GM12891 (cell line): ENCODE data around the gene HLA-G.

ENCODE experiments used
- DNase-seq: peaks from one replicate; pipeline ENCODE4 v3.0.0; 2011; ENCODE audit warnings: low spot score; ENCODE audit not compliant: insufficient read length
- FAIRE-seq: peaks from 2 replicates; lab custom pipeline; 2011; peaks lifted over from hg19 to GRCh38; lab: Jason Lieb, UNC
- PAX5 ChIP-seq: IDR thresholded peaks from 2 replicates; pipeline ENCODE4 v1.6.1; 2011; ENCODE audit warnings: low read length, moderate library complexity, mild to moderate bottlenecking; ENCODE audit not compliant: insufficient read depth, severe bottlenecking
- POLR2A ChIP-seq: IDR thresholded peaks from 2 replicates; pipeline ENCODE4 v1.6.1; 2011; ENCODE audit warnings: low read depth, low read length, control low read depth
- POLR2AphosphoS5 ChIP-seq: IDR thresholded peaks from 2 replicates; pipeline ENCODE4 v1.6.1; 2011; ENCODE audit warnings: low read depth, low read length, control low read depth
- POU2F2 ChIP-seq: IDR thresholded peaks from 2 replicates; pipeline ENCODE4 v1.6.1; 2011; ENCODE audit warnings: low read depth, mild to moderate bottlenecking, control low read depth, low read length, moderate library complexity
- SPI1 ChIP-seq: IDR thresholded peaks from 2 replicates; pipeline ENCODE4 v1.6.1; 2011; ENCODE audit warnings: low read depth, low read length, control low read depth
- TAF1 ChIP-seq: IDR thresholded peaks from 2 replicates; pipeline ENCODE4 v1.6.1; 2011; ENCODE audit warnings: low read depth, low read length, control low read depth

The HLA-G gene

DNA sequence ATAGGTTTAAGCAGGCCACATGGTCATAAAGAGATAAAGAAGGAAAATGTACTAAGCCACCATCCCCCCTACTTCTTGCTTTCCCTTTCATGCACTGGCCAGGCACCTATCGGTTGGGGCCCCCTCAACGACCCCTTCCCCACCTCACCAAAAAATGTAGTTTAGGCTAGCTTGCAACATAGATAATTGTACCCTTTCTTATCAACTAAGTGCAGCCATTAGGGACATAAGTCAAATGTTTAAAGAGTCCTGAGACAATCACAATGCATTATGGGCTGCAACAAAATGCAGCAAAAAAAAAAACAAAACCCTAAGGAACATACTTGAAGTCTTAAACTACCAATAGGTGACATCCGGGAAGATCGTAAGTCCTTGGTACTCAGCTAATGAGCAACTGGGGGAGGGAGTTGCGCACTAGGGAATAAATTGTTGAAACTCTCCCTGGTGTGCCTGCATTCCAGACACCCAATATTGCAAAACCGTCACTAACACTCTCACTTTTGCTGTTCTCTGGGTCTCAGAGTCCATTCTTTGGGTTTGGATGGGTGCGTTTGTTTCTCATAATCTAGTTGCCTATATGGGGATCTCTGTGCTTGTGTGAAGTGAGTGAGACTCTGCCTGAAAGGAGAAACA lies 12.4 kb upstream of the HLA-G start:
- FAIRE-seq (no peak), DNase-seq (no peak)
- TF ChIP-seq PAX5 (no peak), POLR2AphosphoS5 (no peak), POU2F2 (no peak), TAF1 (no peak), SPI1 (no peak), POLR2A (no peak)

DNA sequence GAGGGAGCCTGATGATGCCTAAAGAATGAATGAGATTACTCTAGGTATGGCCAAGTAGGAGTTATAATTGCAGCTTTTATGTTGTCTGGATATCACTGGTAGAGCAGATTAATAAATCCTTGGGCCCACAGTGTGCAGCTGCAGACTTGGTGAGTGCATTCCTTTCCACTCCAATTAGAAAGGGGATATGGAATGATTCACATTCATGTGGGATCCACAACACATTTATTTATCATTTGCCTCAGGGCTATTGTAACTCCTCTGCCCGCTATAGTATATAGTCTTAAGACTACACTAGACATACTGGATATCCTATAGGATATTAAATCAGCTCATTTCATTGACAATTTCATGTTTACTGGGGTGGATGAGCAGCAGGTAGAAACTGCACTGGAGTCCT lies 11.6 kb upstream of the HLA-G start:
- no peak for TF ChIP-seq SPI1
- TF ChIP-seq POU2F2 = no peak
- TF ChIP-seq POLR2AphosphoS5 = no peak
- TF ChIP-seq PAX5 = no peak
- no peak for TF ChIP-seq TAF1
- TF ChIP-seq POLR2A = no peak
- FAIRE-seq = no peak
- no peak for DNase-seq

DNA sequence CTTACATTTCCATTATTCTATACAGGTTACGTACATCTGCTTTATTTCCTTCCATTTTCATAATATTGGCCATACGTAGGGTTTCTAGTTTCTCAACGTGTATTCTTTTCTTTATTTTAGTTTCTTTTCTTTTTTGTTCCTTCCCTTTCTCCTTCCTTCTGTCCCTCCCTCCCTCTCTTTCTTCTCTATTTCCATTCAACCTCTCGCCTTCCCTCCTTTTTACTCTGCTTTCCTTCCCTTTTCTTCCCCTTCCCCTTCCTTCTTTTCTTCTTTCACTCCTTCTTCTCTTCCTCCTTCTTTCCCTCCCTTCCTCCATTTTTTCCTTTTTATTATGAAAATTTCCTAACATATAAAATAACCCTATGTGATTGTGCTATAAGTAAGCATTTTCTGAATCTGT lies 8.7 kb upstream of the HLA-G start:
- DNase-seq (no peak), FAIRE-seq (no peak)
- no peak for TF ChIP-seq TAF1
- TF ChIP-seq POLR2A = no peak
- no peak for TF ChIP-seq POLR2AphosphoS5
- TF ChIP-seq POU2F2 = no peak
- TF ChIP-seq PAX5 = no peak
- no peak for TF ChIP-seq SPI1

DNA sequence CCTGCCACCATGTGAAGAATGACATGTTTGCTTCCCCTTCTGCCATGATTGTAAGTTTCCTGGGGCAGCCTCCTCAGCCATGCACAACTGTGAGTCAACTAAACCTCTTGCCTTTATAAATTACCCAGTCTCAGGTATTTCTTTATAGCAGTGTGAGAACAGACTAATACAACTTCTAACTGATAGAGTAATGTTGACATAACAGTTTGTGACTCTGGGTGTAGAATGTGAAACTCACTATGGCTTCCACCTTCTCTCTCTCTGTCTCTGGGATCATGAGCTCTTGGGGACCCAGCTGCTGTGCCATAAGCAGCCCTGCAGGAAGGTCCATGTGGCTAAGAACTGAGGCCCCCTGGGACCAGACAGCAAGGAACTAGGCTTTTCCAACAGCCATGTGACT lies 3.5 kb upstream of the HLA-G start:
- no peak for FAIRE-seq
- TF ChIP-seq SPI1 (no peak), POU2F2 (no peak), POLR2A (no peak), POLR2AphosphoS5 (no peak), PAX5 (no peak), TAF1 (no peak)

DNA sequence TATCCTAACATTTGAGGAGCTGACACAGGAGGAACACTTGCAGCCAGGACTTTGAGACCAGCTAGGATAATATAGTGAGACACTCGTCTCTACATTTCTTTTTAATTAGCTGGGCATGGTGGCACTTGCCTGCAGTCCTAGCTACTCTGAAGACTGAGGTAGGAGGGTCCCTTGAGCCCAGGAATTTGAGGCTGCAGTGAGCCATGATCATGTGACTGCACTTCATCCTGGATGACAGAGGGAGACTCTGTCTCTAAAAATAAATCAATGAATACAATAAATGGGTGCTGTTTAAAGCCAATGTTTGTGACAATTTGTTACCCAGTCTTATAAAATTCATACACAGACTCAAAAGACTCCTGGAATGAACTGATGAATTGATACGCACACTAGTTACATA lies 1.8 kb upstream of the HLA-G start:
- no peak for TF ChIP-seq SPI1
- TF ChIP-seq POLR2AphosphoS5 = no peak
- no peak for TF ChIP-seq TAF1
- no peak for TF ChIP-seq POU2F2
- TF ChIP-seq POLR2A = no peak
- TF ChIP-seq PAX5 = no peak
- FAIRE-seq (no peak), DNase-seq (no peak)

More for the DNA sequence above, 3.5 kb upstream of the HLA-G start:
- DNase-seq = no peak

DNA sequence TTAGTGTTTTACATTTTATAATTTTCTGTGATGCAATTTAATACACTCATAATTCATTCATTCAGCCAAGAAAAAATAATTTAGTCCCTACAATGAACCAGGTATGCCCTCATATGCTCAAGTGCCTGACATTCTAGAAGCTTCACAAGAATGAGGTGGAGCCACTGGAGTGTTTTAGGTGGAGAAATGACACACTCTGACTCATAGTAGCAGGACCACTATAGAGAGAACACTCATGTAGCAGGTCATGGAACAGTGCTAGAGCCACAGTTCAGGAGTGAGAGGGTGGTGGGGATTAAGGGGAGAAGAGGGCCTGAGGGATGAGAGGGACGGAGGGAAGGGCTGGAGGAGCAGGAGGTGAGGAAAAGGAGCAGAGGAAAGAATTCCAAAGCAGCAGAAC lies 1.4 kb upstream of the HLA-G start:
- DNase-seq (no peak), FAIRE-seq (no peak)
- TF ChIP-seq POU2F2 (no peak), POLR2AphosphoS5 (no peak), TAF1 (no peak), POLR2A (no peak), SPI1 (no peak), PAX5 (no peak)

DNA sequence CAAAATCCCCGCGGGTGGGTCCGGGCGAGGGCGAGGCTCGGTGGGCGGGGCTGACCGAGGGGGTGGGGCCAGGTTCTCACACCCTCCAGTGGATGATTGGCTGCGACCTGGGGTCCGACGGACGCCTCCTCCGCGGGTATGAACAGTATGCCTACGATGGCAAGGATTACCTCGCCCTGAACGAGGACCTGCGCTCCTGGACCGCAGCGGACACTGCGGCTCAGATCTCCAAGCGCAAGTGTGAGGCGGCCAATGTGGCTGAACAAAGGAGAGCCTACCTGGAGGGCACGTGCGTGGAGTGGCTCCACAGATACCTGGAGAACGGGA lies 809 bp downstream of the HLA-G start:
- no peak for FAIRE-seq
- TF ChIP-seq POLR2AphosphoS5 (no peak), TAF1 (no peak), SPI1 (no peak), PAX5 (no peak), POLR2A (no peak), POU2F2 (no peak)
- DNase-seq = no peak

DNA sequence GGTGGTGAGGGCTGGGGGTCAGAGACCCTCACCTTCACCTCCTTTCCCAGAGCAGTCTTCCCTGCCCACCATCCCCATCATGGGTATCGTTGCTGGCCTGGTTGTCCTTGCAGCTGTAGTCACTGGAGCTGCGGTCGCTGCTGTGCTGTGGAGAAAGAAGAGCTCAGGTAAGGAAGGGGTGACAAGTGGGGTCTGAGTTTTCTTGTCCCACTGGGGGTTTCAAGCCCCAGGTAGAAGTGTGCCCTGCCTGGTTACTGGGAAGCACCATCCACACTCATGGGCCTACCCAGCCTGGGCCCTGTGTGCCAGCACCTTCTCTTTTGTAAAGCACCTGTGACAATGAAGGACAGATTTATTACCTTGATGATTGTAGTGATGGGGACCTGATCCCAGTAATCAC lies 2.1 kb downstream of the HLA-G start:
- FAIRE-seq (no peak), DNase-seq (no peak)
- no peak for TF ChIP-seq PAX5
- no peak for TF ChIP-seq SPI1
- no peak for TF ChIP-seq TAF1
- no peak for TF ChIP-seq POLR2A
- TF ChIP-seq POU2F2 = no peak
- TF ChIP-seq POLR2AphosphoS5 = no peak

DNA sequence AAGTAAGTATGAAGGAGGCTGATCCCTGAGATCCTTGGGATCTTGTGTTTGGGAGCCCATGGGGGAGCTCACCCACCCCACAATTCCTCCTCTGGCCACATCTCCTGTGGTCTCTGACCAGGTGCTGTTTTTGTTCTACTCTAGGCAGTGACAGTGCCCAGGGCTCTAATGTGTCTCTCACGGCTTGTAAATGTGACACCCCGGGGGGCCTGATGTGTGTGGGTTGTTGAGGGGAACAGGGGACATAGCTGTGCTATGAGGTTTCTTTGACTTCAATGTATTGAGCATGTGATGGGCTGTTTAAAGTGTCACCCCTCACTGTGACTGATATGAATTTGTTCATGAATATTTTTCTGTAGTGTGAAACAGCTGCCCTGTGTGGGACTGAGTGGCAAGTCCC lies 2.8 kb downstream of the HLA-G start:
- no peak for DNase-seq
- FAIRE-seq = no peak
- TF ChIP-seq SPI1 (no peak), POU2F2 (no peak)

DNA sequence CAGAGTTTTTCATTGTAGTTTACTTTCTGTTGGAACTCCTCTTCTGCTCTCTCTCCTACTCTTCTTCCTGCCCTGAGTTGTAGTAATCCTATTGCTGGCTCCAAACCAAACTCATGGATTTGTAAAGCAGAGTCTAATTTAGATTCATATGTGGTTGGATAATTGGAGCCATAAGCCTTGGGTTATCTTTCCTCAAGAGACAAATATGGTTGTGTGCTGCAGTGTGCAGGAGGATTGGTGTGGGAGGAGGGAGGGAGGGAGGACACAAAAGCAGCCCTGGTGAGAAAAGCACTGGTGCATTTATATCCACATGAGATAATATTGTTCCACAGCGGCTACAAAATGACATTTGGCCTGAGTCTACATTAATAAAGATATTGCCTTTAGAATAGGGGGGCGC lies 4.2 kb downstream of the HLA-G start:
- DNase-seq (no peak), FAIRE-seq (no peak)
- TF ChIP-seq SPI1 (no peak), POU2F2 (no peak), POLR2AphosphoS5 (no peak), PAX5 (no peak), POLR2A (no peak), TAF1 (no peak)
